ENCODE data around the gene BMP6.

DNA sequence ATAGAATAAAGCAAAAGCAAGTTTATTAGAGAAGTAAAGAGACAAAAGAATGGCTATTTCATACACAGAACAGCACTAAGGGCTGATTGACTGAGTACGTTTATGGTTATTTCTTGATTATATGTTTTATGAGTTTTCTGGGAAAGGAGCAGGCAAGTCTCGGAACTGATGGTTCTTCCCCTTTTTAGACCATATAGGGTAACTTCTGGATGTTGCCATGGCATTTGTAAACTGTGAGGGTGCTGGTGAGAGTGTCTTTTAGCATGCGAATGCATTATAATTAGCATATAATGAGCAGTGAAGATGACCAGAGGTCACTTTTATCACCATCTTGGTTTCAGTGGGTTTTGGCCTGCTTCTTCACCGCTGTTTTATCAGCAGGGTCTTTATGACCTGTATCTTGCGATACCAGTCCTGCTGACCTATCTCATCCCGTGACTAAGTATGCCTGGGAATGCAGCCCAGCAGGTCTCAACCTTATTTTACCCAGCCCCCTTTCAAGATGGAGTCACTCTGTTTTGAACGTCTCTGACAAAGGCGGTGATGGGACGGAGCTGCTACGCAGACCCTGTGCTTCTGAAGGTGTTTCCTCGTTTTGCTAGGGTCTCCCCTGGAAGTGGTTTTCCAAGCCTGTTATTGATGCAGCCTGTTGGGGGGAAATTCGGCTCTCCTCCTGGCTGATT, 45.4 kb upstream of the BMP6 start:
- TF ChIP-seq, protein P1, sequence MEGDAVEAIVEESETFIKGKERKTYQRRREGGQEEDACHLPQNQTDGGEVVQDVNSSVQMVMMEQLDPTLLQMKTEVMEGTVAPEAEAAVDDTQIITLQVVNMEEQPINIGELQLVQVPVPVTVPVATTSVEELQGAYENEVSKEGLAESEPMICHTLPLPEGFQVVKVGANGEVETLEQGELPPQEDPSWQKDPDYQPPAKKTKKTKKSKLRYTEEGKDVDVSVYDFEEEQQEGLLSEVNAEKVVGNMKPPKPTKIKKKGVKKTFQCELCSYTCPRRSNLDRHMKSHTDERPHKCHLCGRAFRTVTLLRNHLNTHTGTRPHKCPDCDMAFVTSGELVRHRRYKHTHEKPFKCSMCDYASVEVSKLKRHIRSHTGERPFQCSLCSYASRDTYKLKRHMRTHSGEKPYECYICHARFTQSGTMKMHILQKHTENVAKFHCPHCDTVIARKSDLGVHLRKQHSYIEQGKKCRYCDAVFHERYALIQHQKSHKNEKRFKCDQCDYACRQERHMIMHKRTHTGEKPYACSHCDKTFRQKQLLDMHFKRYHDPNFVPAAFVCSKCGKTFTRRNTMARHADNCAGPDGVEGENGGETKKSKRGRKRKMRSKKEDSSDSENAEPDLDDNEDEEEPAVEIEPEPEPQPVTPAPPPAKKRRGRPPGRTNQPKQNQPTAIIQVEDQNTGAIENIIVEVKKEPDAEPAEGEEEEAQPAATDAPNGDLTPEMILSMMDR (IDR thresholded peaks at IDR 0.05): no peak
- no peak for TF ChIP-seq POLR2AphosphoS5 (IDR thresholded peaks at IDR 0.05; ENCODE audit: insufficient read depth in 1 of 2, low read depth in 1 of 2)

Measured in vagina (tissue), 2 donors.